Astrocyte of the cerebellum (primary cell): ENCODE data around the gene MYOF.

Experiments
- DNase-seq: peaks from one replicate; pipeline ENCODE4 v3.0.0-alpha.2; 2011; ENCODE audit warnings: low read depth
- H3K4me3 ChIP-seq: 2 replicates; pipeline ENCODE4 v1.5.1; 2011; ENCODE audit warnings: mild to moderate bottlenecking, low read depth, low read length, moderate library complexity
- CTCF ChIP-seq: IDR thresholded peaks from 2 replicates; pipeline ENCODE4 v1.5.1; 2012; ENCODE audit warnings: low read length, low read depth, moderate library complexity, mild to moderate bottlenecking; ENCODE audit errors: missing control alignments
- in situ Hi-C: cut with HindIII; loops from 2 replicates; pipeline ENCODE4 v1.10.0; 2017; ENCODE audit warnings: low sequenced_read_pairs

Gene MYOF

GRCh38 chr10:93336678-93337077, 145.5 kb downstream of the MYOF start:
- no peak for DNase-seq
- no peak for TF ChIP-seq CTCF
- no peak overlapping the region for H3K4me3 ChIP-seq
- in situ Hi-C loops, result loop anchor here (25.0 kb wide), 1 partner anchor 351 kb away; no protein-coding TSS in a partner anchor

GRCh38 chr10:93336110-93336509, 146.0 kb downstream of the MYOF start:
- DNase-seq, result no peak
- no peak for TF ChIP-seq CTCF
- H3K4me3 ChIP-seq, result no peak overlapping the region
- in situ Hi-C loops, result loop anchor here (25.0 kb wide), 1 partner anchor 351 kb away; no protein-coding TSS in a partner anchor

GRCh38 chr10:93334901-93335327, 147.2 kb downstream of the MYOF start:
- no peak for DNase-seq
- no peak overlapping the region for H3K4me3 ChIP-seq
- TF ChIP-seq CTCF, result no peak
- in situ Hi-C loops, result loop anchor here (25.0 kb wide), 1 partner anchor 352 kb away; no protein-coding TSS in a partner anchor

- no peak overlapping the region for H3K4me3 ChIP-seq
- DNase-seq, result no peak
- in situ Hi-C loops, result loop anchor here (25.0 kb wide), 1 partner anchor 353 kb away; no protein-coding TSS in a partner anchor
- no peak for TF ChIP-seq CTCF
Observed at GRCh38 chr10:93334181-93334580, 148.0 kb downstream of the MYOF start.

GRCh38 chr10:93333278-93333978, 148.7 kb downstream of the MYOF start:
- in situ Hi-C loops, result loop anchor here (25.0 kb wide), 1 partner anchor 354 kb away; no protein-coding TSS in a partner anchor

GRCh38 chr10:93330824-93331223, 151.3 kb downstream of the MYOF start:
- no peak for DNase-seq
- no peak for TF ChIP-seq CTCF
- H3K4me3 ChIP-seq, result no peak overlapping the region
- in situ Hi-C loops, result loop anchor here (25.0 kb wide), 1 partner anchor 356 kb away; no protein-coding TSS in a partner anchor

More at GRCh38 chr10:93333278-93333978, 148.7 kb downstream of the MYOF start:
- DNase-seq, result no peak
- no peak for TF ChIP-seq CTCF
- no peak overlapping the region for H3K4me3 ChIP-seq
